Keratinocyte (primary cell): ENCODE measurements around the gene SPSB2. TPM values are rescaled to one million over a fixed set of nuclear protein-coding genes. Genes with fewer than 3 reads are reported as not detected.

ENCODE experiments used
- DNase-seq: peaks from one replicate; pipeline ENCODE4 v3.0.0-alpha.2; 2011; ENCODE audit warnings: low read depth, missing footprints, low spot score
- FAIRE-seq: peaks from 2 replicates; lab custom pipeline; 2011; peaks lifted over from hg19 to GRCh38; lab: Jason Lieb, UNC
- H2AFZ ChIP-seq: 2 replicates; pipeline ENCODE4 v1.6.0; 2012; ENCODE audit warnings: low read length, control low read depth, inconsistent platforms; ENCODE audit not compliant: control insufficient read depth
- H3K27ac ChIP-seq: 2 replicates; pipeline ENCODE4 v1.5.1; 2011; ENCODE audit warnings: low read length; ENCODE audit not compliant: control insufficient read depth, insufficient read depth
- H3K27me3 ChIP-seq: 3 replicates; pipeline ENCODE4 v1.6.0; 2011; ENCODE audit warnings: low read length; ENCODE audit not compliant: control insufficient read depth, insufficient read depth; ENCODE audit errors: extremely low read depth
- H3K36me3 ChIP-seq, 2 experiments: 2 replicates in 1 of 2; 3 replicates in 1 of 2; pipeline ENCODE4 v1.5.1; 2011; ENCODE audit warnings: low read length in 2 of 2, mild to moderate bottlenecking in 1 of 2; ENCODE audit not compliant: control insufficient read depth in 2 of 2, insufficient read depth in 2 of 2; ENCODE audit errors: extremely low read depth in 1 of 2
- H3K4me1 ChIP-seq: 3 replicates; pipeline ENCODE4 v1.5.1; 2011; ENCODE audit warnings: low read length; ENCODE audit not compliant: control insufficient read depth, insufficient read depth; ENCODE audit errors: extremely low read depth
- H3K4me2 ChIP-seq: 3 replicates; pipeline ENCODE4 v1.6.0; 2011; ENCODE audit warnings: low read depth, low read length; ENCODE audit not compliant: control insufficient read depth, insufficient read depth; ENCODE audit errors: extremely low read depth
- H3K4me3 ChIP-seq, 3 experiments: fragments of 200-600 bp in 1 of 3; sonication (generic) in 1 of 3; 2 replicates in 2 of 3; 3 replicates in 1 of 3; pipeline ENCODE4 v1.5.1; 2011 to 2016; ENCODE audit warnings: low read length in 3 of 3, mild to moderate bottlenecking in 3 of 3, control low read depth in 2 of 3, inconsistent platforms in 1 of 3, low read depth in 1 of 3, mixed read lengths in 1 of 3, mixed run types in 1 of 3, moderate library complexity in 1 of 3; ENCODE audit not compliant: control insufficient read depth in 2 of 3, insufficient read depth in 2 of 3; ENCODE audit errors: extremely low read depth in 1 of 3
- H3K79me2 ChIP-seq: 2 replicates; pipeline ENCODE4 v1.6.0; 2012; ENCODE audit warnings: low read length; ENCODE audit not compliant: control insufficient read depth, insufficient read depth
- H3K9ac ChIP-seq: 3 replicates; pipeline ENCODE4 v1.6.0; 2011; ENCODE audit warnings: low read length; ENCODE audit not compliant: control insufficient read depth, insufficient read depth; ENCODE audit errors: extremely low read depth
- H3K9me1 ChIP-seq: 3 replicates; pipeline ENCODE4 v1.6.0; 2011; ENCODE audit warnings: low read length; ENCODE audit not compliant: control insufficient read depth, insufficient read depth; ENCODE audit errors: extremely low read depth
- H3K9me3 ChIP-seq: 2 replicates; pipeline ENCODE4 v1.5.1; 2012; ENCODE audit warnings: low read depth, low read length; ENCODE audit not compliant: control insufficient read depth
- H4K20me1 ChIP-seq: 3 replicates; pipeline ENCODE4 v1.6.0; 2011; ENCODE audit warnings: low read length; ENCODE audit not compliant: control insufficient read depth, insufficient read depth; ENCODE audit errors: extremely low read depth
- CTCF ChIP-seq, 3 experiments: IDR thresholded peaks in 1 of 3; conservative IDR thresholded peaks in 1 of 3; optimal IDR thresholded peaks in 1 of 3; 2 replicates in 2 of 3; 3 replicates in 1 of 3; pipeline versions ENCODE3 to v1.5.1; 2011; ENCODE audit warnings: low read length in 3 of 3, mild to moderate bottlenecking in 3 of 3, moderate library complexity in 2 of 3, control low read depth in 1 of 3, inconsistent platforms in 1 of 3; ENCODE audit not compliant: insufficient read depth in 2 of 3; ENCODE audit errors: extremely low read depth in 1 of 3
- EZH2 ChIP-seq: IDR thresholded peaks from one replicate; pipeline ENCODE4 v1.6.1; 2012; ENCODE audit warnings: inconsistent platforms, mild to moderate bottlenecking, low read length, moderate library complexity
- dilution Hi-C: fragments of 300-500 bp; cut with MboI; formaldehyde crosslinking; loops from one replicate; pipeline ENCODE4 v1.7.0; 2020; ENCODE audit warnings: low sequenced_read_pairs; ENCODE audit not compliant: extremely low pct_ligation_motif_present
- polyA plus RNA-seq, 5 experiments: library from polyadenylated mRNA; depleted of rRNA in 3 of 5; stranded (reverse) in 3 of 5; stranded (forward) in 1 of 5; unstranded in 1 of 5; fragments of >200 nt; gene quantifications; 1 replicate in 1 of 5; 2 replicates in 3 of 5; 3 replicates in 1 of 5; pipeline versions ENCODE4 v1.2.1 to v1.2.3, GENCODE V29; 2011 to 2012; ENCODE audit warnings: missing spikeins in 2 of 5, low read depth in 1 of 5, low replicate concordance in 1 of 5

Gene SPSB2
- polyA plus RNA-seq, 1 donor (not counting 4 experiments of a cell fraction or from before 2014, with no cell fraction given) = 4.9 TPM

DNA sequence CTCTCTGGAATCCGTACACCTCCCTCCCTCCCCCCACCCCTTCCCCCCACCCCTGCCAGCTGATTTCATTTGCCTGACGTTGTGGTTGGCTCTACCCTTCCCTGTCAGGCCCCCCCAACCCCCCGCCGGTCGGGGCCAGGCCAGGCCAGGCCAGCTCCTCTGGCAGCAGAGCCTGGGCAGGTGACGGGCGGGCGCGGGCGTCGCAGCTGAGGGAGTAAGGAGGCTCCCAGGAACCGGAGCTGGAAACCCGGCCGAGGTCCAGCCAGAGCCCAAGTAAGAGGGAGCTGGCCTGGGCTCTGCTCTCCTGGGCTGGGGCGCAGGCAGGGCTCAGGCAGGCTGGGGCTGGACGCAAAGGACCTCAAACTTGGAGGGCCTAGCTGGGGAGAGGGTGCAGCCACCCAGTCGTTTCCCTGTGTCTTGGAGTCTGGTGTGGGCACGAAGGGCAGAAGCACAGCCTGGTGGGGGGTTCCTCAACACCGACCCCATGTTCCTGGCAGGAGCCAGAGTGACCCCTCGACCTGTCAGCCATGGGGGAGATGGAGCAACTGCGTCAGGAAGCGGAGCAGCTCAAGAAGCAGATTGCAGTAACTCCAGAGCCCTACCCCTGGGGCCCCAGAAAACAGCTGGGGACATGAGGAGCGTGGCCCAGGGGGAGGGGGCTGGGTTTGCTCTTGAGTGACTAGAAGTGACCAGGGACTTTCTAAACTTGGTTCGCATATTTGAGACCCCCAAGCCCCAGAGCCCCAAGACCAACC is 32.2 kb downstream of the SPSB2 start, which contains the start of gene GNB3:
TSS of gene GNB3 (plus strand) at position 165 of the 755 bp plus-strand sequence. CDS start at position 528, 363 bp downstream.
- H3K4me2 ChIP-seq = no peak within 1 kb of the TSS
- FAIRE-seq (no peak), DNase-seq (no peak)
- H3K9ac ChIP-seq = no peak within 1 kb of the TSS
- no peaks in the 10 kb centered on the region for H3K27me3 ChIP-seq
- H3K9me1 ChIP-seq = no peaks in the 10 kb centered on the region
- peaks cover 2% of the 10 kb centered on the region for H4K20me1 ChIP-seq
- H3K79me2 ChIP-seq = no peaks in the 10 kb centered on the region
- peaks cover 0 to 4% of the 10 kb centered on the region in 2 experiments for H3K36me3 ChIP-seq
- dilution Hi-C loops = no loop called here
- no peak within 1 kb of the TSS for H3K27ac ChIP-seq
- no peaks in the 10 kb centered on the region for H3K4me1 ChIP-seq
- no peaks in the 10 kb centered on the region for H3K9me3 ChIP-seq
- H2AFZ ChIP-seq = no peak within 1 kb of the TSS
- TF ChIP-seq EZH2 (no peak), CTCF (optimal IDR thresholded peaks at IDR 0.05 in 1 of 3, IDR thresholded peaks at IDR 0.05 in 1 of 3, conservative IDR thresholded peaks at IDR 0.05 in 1 of 3; ENCODE audit: extremely low read depth in 1 of 3, insufficient read depth in 2 of 3, low read length in 3 of 3) (no peak)
- no peak within 1 kb of the TSS for H3K4me3 ChIP-seq

GRCh38 chr12:6840330-6840729 is 32.8 kb downstream of the SPSB2 start:
- no peak overlapping the region for H3K9ac ChIP-seq

More at GRCh38 chr12:6840330-6840729, 32.8 kb downstream of the SPSB2 start:
- Histone ChIP-seq H3K9me1 (no peaks in the 10 kb centered on the region), H3K9me3 (no peaks in the 10 kb centered on the region), H2AFZ (no peak overlapping the region), H3K4me3 (no peak overlapping the region), H3K79me2 (no peaks in the 10 kb centered on the region), H3K4me2 (no peak overlapping the region), H4K20me1 (peaks cover 2% of the 10 kb centered on the region), H3K27me3 (no peaks in the 10 kb centered on the region), H3K36me3 (peaks cover 0 to 4% of the 10 kb centered on the region in 2 experiments), H3K4me1 (no peaks in the 10 kb centered on the region), H3K27ac (no peak overlapping the region)
- dilution Hi-C loops = no loop called here
- no peak for TF ChIP-seq CTCF (optimal IDR thresholded peaks at IDR 0.05 in 1 of 3, IDR thresholded peaks at IDR 0.05 in 1 of 3, conservative IDR thresholded peaks at IDR 0.05 in 1 of 3; ENCODE audit: extremely low read depth in 1 of 3, insufficient read depth in 2 of 3, low read length in 3 of 3)
- no peak for TF ChIP-seq EZH2
- FAIRE-seq (no peak), DNase-seq (no peak)
